Loucy (cell line): ENCODE data around the gene PFN4.

Experiments
- H2AFZ ChIP-seq: fragments of 200-600 bp; sonication (generic); 2 replicates; pipeline ENCODE4 v1.6.0; 2016; ENCODE audit warnings: antibody characterized with exemption, mild to moderate bottlenecking, low read length, moderate library complexity
- H3F3A ChIP-seq: fragments of 200-600 bp; 2 replicates; pipeline ENCODE4 v1.6.0; 2016; ENCODE audit warnings: antibody characterized with exemption, low read depth, mild to moderate bottlenecking
- H3K27me3 ChIP-seq: fragments of 200-600 bp; sonication (generic); 2 replicates; pipeline ENCODE4 v1.6.1; 2014; ENCODE audit warnings: low read length, mild to moderate bottlenecking; ENCODE audit not compliant: insufficient read depth, poor library complexity, severe bottlenecking
- H3K36me3 ChIP-seq: fragments of 200-600 bp; sonication (generic); 2 replicates; pipeline ENCODE4 v1.6.1; 2016; ENCODE audit warnings: low read length; ENCODE audit not compliant: insufficient read depth
- H3K4me1 ChIP-seq: fragments of 200-600 bp; sonication (generic); 2 replicates; pipeline ENCODE4 v1.5.1; 2014; ENCODE audit warnings: low read length, mild to moderate bottlenecking; ENCODE audit not compliant: insufficient read depth, poor library complexity, severe bottlenecking
- H3K4me2 ChIP-seq: fragments of 200-600 bp; sonication (generic); 2 replicates; pipeline ENCODE4 v1.6.0; 2014; ENCODE audit warnings: antibody characterized with exemption, low read length, low read depth, mild to moderate bottlenecking; ENCODE audit not compliant: poor library complexity, severe bottlenecking
- H3K4me3 ChIP-seq: fragments of 200-600 bp; sonication (generic); 2 replicates; pipeline ENCODE4 v1.5.1; 2014; ENCODE audit warnings: low read length, mild to moderate bottlenecking, mixed read lengths; ENCODE audit not compliant: poor library complexity, severe bottlenecking
- H3K79me2 ChIP-seq: fragments of 200-600 bp; sonication (generic); 2 replicates; pipeline ENCODE4 v1.6.1; 2014; ENCODE audit warnings: low read length; ENCODE audit not compliant: insufficient read depth
- H3K9ac ChIP-seq: fragments of 200-600 bp; sonication (generic); 2 replicates; pipeline ENCODE4 v1.6.0; 2014; ENCODE audit warnings: mild to moderate bottlenecking, low read depth, low read length, moderate library complexity; ENCODE audit not compliant: poor library complexity, severe bottlenecking
- H3K9me2 ChIP-seq: fragments of 200-600 bp; sonication (generic); replicated peaks from 2 replicates; pipeline ENCODE4 v1.6.1; 2016; ENCODE audit warnings: low read depth, low read length, mixed read lengths
- H3K9me3 ChIP-seq: fragments of 200-600 bp; sonication (generic); 2 replicates; pipeline ENCODE4 v1.6.1; 2014; ENCODE audit warnings: mild to moderate bottlenecking, antibody characterized with exemption, low read length, low read depth; ENCODE audit not compliant: insufficient read depth
- H4K20me1 ChIP-seq: fragments of 200-600 bp; sonication (generic); 2 replicates; pipeline ENCODE4 v1.6.0; 2014; ENCODE audit warnings: antibody characterized with exemption, low read length, mild to moderate bottlenecking; ENCODE audit not compliant: insufficient read depth, poor library complexity, severe bottlenecking
- CTCF ChIP-seq: fragments of 200-600 bp; sonication (generic); conservative IDR thresholded peaks from 2 replicates; pipeline ENCODE4 v1.5.1; 2014; ENCODE audit warnings: mild to moderate bottlenecking, antibody characterized with exemption, low read length
- EZH2phosphoT487 ChIP-seq: fragments of 200-600 bp; IDR thresholded peaks from 2 replicates; pipeline ENCODE4 v1.6.1; 2018; ENCODE audit warnings: antibody characterized with exemption, mild to moderate bottlenecking, moderate library complexity, borderline replicate concordance

Gene PFN4

GRCh38 chr2:24065341-24065740 lies 57.8 kb downstream of the PFN4 start:
- TF ChIP-seq EZH2phosphoT487 (no peak), CTCF (no peak)
- no peaks in the 10 kb centered on the region for H3F3A ChIP-seq
- no peaks in the 10 kb centered on the region for H3K9me2 ChIP-seq
- no peak overlapping the region for H3K4me3 ChIP-seq
- no peak overlapping the region for H3K9ac ChIP-seq
- H3K4me2 ChIP-seq, result no peak overlapping the region
- H4K20me1 ChIP-seq, result no peaks in the 10 kb centered on the region
- no peaks in the 10 kb centered on the region for H3K27me3 ChIP-seq
- no peaks in the 10 kb centered on the region for H3K9me3 ChIP-seq
- H3K36me3 ChIP-seq, result peaks cover 28% of the 10 kb centered on the region; the same call in 1 of the 2 replicates
- H2AFZ ChIP-seq, result no peak overlapping the region
- H3K79me2 ChIP-seq, result peaks cover 7% of the 10 kb centered on the region; the same call in 1 of the 2 replicates
- peaks cover 8% of the 10 kb centered on the region for H3K4me1 ChIP-seq
